Measurements from ENCODE around the gene RYR2.
"Not testable (repeated sequence)": the region's sequence is repeated elsewhere in the genome, so short reads cannot be mapped to it uniquely, and the experiment has no call there.

RYR2 gene

DNA sequence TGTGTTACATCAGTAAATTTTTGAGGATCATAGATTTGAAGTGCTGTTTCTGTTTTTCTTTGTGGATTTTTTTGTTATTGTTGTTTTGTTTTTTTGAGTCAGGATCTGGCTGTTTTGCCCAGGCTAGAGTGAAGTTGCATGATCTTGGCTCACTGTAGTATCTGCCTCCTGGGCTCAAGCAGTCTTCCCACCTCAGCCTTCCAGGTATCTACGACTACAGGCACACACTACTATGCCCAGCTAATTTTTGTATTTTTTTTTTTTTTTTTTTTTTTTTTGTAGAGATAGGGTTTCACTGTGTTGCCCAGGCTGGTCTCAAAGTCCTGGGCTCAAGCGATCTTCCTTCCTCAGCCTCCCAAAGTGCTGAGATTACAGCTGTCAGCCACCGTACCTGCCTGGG is 236.0 kb downstream of the RYR2 start:
- not testable (repeated sequence) for DNase-seq

DNA sequence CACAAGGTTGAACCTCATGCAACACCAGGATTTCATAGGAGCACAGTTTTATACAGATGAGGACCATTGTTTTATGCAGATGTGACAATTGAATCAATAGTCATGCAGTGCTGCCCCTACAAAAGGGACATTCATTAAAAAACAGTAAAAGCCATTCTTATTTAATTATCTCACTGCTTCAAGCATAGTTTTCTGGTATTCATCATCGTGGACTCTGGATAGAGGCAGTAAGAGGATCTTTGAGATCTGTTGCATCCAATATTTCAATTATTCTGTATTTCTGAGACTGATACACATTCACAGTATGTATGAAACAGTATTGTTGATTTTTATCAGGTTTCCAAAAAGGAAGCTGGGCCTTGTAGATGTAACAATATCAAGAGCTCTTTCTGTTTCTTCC is 237.6 kb downstream of the RYR2 start:
- DNase-seq: no peak

DNA sequence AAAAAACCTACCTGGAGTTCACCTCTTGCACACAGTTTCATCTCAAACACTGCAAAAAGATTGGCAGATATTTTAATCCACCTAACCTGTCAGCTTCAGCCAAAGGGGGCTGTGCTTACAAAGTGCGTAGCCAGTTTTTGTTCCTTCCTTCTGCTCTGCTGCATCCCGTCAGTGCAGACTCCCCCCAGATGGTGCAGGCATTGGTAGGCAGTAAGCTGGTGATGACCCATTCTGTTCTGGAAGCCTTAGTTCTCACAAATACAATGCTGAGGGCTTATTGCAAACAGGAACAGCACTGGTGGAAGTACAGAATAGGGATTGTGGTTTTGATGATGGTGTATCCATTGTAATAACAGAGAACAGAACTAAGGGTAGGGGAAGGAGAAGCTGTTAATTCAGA is 239.5 kb downstream of the RYR2 start:
- peak; percentile 55 for DNase-seq

DNA sequence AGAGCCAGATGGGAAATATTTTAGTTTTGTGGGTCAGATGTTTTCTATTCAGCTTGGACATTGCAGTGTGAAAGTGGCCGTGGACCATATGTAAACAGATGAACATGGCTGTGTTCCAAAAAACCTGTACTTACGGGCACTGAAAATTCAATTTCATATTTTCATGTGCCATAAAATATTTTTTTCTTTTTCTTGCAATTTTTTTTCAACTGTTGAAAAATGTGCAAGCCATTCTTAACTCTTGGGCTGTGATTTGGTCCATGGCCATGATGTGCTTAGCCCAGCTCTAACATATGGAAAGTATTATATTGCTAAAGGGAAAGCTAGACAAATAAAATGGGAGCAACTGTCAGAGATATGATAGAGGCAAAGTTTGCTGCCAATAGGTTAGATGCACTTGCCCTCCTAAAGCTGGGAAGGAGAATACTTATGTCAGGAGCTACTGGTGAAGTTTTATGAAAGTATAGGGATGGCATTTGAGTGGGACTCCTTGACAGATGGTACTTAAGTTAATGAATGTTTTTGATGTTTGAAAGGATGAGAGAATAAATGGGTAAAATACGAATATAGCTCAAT is 240.3 kb downstream of the RYR2 start:
- no peak for DNase-seq

DNA sequence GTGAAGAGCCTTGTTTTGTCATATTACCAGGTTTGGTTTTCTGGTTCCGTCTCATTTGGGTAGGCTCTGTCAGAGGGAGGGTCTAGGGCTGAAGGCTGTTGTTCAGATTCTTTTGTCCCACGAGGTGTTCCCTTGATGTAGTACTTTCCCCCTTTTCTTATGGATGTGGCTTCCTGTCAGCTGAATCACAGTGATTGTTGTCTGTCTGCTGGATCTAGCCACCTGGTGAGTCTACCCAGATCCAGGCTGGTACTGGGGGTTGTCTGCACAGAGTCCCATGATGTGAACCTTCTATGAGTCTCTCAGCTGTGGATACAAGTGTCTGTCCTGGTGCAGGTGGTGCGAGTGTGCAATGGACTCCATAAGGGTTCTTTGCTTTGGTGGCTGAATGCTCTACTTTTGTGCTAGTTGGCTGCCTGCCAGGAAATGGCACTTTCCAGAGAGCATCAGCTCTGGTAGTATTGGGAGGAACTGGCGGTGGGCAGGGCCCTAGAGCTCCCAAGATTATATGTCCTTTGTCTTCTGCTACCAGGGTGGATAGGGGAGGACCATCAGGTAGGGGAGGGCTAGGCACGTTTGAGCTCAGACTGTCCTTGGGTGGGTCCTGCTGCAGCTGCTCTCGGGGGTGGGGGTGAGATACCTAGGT is 246.0 kb downstream of the RYR2 start:
- no peak for DNase-seq

DNA sequence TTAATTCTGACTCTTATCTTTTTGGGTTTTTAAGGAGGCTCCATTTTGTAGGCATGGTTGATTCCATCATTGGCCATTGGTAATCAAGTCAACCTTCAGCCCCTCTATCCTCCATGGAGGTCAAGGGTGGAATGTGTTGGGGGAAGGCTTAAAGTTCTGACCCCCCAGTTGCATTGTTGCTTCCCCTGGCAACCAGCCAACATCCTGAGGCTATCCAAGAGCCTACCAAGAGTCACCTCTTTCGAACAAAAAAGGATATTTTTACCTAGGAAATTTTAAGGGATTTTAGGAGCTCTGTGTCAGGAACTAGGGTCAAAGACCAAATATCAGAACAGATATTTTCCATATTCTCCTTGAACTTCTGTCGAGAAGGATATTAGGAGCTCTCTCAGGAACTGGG is 251.8 kb downstream of the RYR2 start:
- no peak for DNase-seq

DNA sequence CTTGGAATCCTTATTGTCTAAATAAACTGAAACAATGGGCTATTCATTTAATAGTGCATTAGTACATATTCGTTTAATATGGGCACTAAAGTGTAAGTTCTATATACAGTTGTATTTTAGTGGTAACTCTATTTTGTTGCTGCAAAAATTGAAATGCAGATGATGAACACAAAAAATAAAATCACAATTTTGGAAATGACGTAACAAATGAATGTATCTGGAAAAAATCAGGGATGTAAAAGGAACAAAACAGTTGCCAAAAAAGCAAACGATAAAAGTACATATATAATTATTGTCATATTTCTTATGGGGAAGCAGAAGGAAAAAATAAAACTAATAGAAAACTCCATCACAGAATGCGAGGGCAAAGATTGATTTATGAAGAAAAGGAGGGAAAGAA is 254.9 kb downstream of the RYR2 start:
- no peak for DNase-seq

DNA sequence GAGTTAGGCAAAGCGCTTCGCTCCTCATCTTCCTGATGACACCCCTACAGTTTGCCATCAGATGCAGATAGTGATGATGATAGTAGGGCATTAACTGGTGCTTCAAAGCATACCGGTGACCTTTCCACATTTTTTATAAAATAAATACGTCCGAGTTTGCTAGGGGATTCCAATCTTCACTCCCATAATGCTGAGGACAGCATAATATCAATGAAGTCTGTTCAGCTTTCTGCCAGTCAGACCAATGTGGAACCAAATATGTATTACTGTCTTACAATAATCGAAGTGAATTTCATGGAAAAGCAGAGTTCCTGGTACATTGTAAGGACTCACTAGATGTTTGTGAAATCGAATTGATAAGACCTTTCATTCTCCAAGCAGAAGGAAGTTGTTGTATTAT is 258.7 kb downstream of the RYR2 start:
- DNase-seq: no peak

DNA sequence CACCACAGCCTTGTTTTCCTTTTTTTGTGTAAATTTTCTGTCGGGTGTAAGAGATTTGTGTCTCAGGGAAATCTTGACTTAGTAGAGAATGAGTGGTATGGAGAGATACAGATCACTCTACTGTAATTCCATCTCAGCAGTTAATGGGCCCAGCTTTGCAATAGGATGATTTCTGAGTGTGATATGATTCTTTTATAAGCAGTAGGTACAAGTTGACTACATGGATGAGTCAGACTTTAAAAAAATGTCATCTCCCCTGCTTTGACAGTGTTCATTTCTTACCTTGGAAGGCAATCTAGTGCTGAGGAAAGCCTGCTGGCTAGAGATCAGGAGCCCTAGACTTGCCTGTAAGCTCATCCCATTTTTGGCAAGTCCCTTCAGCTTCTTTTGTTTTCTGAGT is 261.9 kb downstream of the RYR2 start:
- no peak for DNase-seq

DNA sequence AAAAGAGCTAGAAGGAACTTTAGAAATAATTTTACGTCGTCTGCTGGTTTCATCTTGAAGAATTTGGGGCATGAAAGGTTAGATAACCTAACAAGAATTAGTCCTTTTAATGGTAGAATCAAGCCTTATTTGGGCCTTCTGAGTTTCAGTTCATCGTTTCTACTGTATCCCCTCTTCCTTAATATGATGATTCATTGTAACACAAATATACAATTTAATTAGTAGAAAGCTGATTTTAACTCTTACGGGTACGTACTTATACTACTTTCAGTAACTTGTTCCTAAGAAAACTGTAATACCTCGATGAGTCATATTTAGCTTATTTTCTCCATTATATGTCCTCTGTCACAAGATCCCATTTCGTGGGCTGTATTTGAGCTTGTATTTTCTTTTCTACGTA is 264.7 kb downstream of the RYR2 start:
- DNase-seq: no peak

DNA sequence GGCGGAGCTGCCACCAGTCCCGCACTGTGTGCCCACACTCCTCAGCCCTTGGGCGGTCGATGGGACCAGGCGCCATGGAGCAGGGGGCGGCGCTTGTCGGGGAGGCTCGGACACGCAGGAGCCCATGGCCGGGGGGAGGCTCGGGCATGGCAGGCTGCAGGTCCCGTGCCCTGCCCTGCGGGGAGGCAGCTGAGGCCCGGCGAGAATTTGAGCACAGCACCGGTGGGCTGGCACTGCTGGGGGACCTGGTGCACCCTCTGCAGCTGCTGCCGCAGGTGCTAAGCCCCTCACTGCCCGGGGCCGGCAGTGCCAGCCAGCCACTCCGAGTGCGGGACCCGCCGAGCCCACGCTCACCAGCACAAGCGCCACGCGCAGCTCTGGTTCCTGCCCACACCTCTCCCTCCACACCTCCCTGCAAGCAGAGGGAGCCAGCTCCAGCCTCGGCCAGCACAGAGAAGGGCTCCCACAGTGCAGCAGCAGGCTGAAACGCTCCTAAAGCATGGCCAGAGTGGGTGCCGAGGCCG is 267.7 kb downstream of the RYR2 start:
- no peak for DNase-seq

DNA sequence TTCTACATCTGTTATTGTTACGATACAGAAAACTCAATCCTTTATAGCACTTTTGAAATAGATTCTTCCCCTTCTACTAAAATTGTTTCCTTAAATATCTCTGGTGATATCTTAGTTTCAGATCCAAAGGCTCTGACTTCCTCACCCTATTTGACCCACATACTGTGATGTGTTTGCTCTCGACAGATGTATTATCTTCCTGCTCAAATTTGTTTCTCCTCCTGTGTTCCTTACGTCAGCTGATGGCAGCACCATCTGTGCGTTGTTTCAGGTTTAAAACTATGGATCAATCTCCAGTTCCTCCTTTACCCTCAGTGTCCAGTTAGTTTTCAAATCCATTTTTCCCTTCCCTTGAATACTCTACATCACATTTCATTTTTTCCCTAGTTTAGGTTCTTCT is 274.4 kb downstream of the RYR2 start:
- DNase-seq: peak; percentile 89

DNA sequence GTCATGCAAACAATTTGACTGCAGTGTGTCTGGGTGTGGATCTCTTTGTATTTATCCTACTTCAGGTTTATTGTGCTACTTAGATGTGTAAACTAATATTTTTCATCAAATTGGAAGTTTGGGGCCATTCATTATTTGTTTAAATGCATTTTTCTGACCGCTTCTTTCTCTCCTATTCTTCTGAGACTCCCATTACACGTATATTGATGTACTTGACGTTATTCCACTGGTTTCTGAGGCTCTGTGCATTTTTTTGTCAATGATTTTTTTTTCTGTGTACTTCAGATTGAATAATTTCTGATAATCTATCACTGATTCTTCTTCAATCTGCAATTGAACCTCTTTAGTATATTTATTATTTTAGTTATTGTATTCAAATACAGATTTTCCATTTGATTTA is 276.8 kb downstream of the RYR2 start:
- DNase-seq: no peak

DNA sequence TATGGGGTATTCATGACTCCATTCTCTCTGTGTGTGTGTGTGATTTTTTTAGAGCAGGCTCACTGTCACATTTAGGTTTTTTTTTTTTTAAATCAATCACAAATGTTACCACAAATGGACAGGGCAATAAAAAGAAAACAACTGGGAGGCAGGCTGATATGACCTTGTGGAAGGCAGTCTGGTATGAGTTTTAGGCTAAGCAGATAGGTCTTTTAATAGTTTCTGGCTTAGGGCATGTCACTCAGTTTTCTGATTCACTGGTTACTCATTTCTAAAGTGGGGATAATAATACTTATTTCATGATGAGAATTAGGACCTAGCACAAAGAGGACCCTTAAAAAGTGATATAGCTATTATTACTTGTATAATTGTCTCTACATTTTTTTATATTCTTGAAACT is 278.9 kb downstream of the RYR2 start:
- DNase-seq: no peak

DNA sequence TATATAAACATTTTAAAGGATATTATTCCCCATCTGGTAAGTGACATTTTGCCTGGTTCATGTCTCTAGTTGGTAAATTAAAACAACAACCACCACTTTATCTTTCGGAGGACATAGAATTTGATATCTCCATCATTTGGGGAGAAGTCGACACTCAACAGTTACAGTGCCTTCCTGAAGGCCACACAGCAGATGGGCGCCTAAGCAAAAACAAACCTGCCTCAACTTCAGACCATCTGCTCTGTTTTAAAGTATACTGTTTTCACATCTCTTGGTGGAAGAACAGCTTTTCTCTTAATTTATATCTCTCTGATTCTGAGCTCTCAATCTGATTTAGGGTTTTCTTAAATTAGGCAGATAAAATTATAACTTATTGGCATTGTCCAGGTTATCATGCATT is 282.2 kb downstream of the RYR2 start:
- DNase-seq: peak; percentile 93

DNA sequence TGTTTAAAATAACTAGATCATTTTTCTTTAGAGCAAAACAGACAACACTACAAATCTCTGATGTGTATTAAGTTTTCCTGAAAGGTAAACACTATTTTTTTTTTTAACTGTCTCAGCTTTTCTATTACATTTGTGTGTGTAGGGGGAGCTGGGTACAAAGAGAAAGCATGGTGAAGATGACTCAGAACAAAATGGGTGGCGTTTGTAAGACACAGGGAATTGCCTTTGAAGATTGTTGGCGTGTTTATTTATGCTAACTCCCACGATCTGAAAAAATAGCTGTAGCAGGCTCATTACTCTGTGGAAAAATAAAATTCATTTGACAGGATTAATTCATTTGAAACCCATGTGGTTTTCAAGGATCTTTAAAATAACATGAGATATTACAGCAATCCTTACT is 285.1 kb downstream of the RYR2 start:
- DNase-seq: no peak

DNA sequence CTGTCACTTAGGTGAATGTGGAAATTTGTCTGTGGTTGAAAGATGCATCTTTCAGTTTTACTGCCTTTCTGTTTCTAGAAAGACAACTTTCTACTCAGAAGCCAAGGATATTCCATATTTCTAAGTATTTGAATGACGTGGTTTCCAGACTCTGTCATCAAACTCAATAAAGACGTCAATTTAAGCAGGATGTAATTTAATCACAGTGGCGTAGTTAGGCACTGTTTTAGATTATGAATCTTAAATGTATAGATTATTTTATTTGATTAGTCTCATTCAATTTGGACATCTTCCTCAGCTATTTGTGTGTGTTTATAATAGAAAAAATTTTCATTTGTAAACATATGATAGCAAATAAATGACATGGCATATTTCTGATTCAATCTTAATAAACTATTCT is 298.9 kb downstream of the RYR2 start:
- DNase-seq: no peak

DNA sequence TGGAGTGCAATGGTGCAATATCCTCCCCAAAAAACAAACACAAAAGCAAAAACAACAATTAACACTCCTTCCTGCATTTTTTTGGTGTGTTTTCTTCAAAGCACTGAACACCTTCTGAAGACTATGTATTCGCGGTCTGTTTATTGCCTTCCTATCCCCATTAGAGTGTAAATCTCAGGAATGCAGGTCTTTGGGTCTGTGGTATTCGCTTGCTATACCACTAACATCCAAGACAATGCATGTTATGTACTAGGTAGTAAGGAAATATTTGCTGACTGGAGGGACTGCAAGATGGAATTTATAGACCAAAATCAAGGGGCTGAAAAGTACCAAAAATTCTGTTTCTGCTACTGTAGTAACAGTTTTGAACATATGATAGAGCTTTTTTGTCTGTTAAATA is 299.4 kb downstream of the RYR2 start:
- no peak for DNase-seq

DNA sequence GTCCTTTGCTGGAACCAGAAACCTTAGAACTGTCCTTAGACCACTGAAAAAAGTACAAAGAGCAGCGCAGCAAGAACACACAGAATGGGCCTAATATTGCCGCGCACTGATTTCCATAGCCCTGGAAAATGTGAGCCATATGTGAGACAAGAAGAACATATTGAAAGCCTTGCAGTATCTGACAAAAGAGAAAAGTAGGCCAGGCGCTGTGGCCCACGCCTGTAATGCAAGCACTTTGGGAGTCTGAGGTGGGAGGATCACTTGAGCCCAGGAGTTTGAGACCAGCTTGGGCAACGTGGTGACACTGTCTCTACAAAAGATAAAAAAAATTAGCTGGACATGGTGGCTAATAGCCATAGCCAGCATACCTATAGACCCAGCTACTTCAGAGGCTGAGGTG is 300.7 kb downstream of the RYR2 start:
- DNase-seq: no peak

DNA sequence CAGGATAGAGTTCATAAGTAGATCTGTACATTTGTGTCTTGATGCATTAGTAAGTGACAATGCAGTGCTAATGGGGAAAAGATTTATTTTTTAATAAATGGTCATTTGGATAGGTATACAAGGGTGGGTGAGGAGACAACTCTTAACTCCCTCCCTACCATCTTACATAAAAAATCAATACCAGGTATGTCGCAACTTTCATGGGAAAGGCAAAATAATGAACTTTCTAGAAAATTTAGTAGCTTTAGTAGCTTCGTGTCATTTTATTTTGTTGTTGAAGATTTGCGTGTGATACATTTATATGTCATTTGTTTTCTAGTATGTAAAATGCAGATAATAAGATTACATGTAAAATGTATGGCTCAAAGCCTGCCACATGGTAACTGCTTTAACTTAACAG is 310.8 kb downstream of the RYR2 start:
- no peak for DNase-seq

DNA sequence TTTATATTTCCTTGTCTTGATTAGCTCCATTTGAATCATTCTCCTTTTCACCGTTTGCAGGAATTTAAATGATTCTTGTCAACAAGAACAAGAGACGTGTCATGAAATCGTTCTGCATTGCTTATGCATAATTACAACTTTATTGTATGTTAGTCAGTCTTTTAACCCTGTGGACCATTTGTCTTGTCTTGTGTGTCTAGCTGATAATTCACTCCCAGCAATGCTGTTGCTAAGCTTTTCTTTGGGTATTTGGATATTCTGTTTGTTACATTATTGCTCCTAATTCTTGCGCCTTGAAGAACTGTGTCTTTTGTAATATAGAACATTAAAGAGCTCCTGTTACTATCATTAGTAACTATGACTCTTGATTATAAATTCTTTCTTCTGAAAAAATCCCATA is 311.9 kb downstream of the RYR2 start:
- no peak for DNase-seq

DNA sequence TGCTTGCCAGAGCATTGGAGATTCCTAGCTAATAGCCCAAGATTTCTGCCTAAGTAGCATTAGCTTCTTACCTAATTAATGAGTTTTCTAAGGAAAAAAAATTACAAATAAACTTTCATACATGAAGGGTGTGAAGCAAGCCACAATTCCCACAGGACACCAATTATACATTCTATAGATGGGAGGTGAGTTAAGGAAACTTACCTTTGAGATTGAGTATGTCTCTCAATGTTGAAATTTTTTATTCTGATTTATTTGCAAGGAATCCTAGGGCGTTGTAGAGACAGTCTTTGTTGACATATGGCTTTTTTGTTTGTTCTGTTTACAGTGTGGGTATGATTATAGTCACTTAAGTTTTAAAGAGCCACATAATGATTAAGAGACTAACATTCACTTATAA is 313.0 kb downstream of the RYR2 start:
- no peak for DNase-seq

DNA sequence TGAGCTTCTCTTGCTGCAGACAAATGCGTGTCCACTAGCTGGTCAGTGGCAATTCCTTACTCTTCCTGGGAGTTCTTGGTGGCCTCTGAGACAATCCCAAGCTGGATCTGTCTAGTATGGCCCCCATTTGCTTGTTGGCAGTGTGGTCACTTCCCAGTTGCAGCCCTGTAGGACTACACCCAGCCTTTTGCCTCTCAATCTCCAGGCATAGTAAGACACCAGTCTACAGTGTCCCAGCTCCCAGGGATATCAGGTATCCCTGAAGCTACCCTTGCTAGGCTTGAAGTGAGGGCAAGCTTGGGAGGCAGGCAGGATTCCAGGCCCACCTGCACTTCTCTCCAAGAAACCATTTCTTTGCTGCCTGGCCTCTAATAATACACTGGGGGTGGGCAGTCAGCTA is 316.6 kb downstream of the RYR2 start:
- DNase-seq: no peak

DNA sequence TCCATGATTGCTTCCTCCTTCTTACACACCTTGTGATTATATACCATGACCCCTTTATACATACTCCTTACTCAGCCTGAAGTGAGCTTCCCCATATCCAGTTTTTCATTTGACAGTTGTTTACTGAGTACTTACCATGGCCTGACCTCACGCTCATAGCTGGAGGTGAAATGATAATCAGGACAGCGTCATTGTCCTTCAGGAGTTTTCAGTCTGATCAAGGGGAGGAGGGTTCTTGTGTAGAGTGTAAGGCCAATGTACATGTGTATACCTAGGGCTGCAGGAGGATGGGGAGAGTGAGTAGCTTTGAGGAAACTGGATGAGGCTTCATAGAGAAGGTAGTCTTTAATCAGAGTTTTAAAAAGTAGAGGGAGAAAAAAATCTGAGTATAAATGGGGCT is 325.8 kb downstream of the RYR2 start:
- DNase-seq: no peak

DNA sequence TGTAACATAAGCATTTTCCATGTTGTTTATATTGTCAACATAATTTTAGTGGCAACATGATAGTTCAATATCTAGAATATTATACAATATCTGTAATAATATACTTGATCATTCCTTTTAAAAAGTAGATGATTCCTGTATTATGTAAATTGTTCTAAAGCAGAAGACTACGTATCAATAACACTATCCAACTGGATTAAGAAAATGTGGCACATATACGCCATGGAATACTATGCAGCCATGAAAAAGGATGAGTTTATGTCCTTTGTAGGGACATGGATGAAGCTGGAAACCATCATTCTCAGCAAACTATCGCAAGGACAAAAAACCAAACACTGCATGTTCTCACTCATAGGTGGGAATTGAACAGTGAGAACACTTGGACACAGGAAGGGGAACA is 329.5 kb downstream of the RYR2 start:
- not testable (repeated sequence) for DNase-seq
